GM21529 (cell line): ENCODE data around the gene LOXHD1.

Experiments used
- ATAC-seq: cut with Tn5 transposase; IDR thresholded peaks from one replicate; pipeline ENCODE4 v1.9.1; 2021; ENCODE audit not compliant: unreplicated experiment

The LOXHD1 gene, protein sequence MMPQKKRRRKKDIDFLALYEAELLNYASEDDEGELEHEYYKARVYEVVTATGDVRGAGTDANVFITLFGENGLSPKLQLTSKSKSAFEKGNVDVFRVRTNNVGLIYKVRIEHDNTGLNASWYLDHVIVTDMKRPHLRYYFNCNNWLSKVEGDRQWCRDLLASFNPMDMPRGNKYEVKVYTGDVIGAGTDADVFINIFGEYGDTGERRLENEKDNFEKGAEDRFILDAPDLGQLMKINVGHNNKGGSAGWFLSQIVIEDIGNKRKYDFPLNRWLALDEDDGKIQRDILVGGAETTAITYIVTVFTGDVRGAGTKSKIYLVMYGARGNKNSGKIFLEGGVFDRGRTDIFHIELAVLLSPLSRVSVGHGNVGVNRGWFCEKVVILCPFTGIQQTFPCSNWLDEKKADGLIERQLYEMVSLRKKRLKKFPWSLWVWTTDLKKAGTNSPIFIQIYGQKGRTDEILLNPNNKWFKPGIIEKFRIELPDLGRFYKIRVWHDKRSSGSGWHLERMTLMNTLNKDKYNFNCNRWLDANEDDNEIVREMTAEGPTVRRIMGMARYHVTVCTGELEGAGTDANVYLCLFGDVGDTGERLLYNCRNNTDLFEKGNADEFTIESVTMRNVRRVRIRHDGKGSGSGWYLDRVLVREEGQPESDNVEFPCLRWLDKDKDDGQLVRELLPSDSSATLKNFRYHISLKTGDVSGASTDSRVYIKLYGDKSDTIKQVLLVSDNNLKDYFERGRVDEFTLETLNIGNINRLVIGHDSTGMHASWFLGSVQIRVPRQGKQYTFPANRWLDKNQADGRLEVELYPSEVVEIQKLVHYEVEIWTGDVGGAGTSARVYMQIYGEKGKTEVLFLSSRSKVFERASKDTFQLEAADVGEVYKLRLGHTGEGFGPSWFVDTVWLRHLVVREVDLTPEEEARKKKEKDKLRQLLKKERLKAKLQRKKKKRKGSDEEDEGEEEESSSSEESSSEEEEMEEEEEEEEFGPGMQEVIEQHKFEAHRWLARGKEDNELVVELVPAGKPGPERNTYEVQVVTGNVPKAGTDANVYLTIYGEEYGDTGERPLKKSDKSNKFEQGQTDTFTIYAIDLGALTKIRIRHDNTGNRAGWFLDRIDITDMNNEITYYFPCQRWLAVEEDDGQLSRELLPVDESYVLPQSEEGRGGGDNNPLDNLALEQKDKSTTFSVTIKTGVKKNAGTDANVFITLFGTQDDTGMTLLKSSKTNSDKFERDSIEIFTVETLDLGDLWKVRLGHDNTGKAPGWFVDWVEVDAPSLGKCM (N-terminal part only)

DNA sequence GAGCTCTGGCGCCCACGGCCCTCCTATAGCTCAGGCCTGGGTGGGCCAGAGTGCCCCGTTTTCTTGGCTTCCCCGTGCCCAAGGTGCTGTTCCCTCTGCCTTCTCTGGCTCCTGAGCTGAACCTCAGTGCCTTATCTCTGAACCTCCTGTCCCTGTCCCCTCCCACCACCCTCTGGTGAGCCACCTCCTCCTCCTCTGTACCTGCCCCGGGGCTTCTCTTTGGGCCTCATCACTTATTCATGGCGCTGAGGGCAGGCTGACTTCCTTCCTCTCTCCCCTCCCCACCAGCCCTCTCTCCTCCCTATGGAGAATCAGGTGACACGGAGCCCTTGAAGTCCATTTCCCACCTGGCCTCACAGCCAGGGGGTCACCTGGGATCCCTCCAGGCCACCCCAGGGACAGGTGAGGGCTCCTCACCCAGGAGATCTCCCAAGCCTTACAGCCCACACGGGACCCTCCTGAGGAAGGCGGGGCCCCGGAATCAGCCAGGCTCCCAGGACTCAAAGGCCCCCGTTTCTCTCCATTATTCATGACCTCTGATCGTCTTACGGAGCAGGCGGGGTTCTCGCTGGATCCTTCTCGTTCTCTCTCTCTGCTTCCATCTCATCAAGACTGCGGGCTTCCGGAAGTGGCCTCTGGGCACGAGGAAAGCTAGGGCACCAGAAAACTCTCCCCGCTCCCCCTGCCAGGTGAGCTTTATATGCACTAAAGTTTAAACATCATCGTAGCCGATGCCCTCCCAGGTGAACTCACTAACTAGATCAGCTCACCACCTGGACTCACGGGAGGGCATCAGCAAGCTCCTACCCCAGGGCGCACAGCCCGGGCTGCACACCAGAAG, at the start of gene LOXHD1:
Gene LOXHD1, minus strand, starts transcription at position 106 of the 841 bp plus-strand sequence. CDS start 187 bp downstream, outside the sequence.
- ATAC-seq: no peak

DNA sequence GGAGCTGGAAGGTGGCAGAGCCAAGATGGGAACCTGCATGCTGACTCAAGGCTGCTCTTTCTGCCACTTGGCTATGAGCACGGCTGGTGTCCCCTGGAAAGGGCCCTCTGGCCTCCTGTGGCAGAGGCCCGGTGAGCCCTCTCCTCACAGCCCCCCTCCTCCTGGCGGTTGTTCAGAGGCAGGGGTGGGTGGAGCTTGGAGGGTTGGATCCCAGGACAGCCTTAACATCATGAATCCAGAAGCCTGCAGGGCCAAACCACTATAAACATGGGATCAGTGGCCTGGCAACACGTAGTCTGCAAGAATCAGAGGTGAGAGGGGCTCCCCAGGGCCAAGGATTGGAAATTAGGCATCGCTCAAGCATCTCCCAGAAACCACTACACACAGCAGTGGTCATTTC, 48.5 kb upstream of the LOXHD1 start:
- ATAC-seq: no peak

DNA sequence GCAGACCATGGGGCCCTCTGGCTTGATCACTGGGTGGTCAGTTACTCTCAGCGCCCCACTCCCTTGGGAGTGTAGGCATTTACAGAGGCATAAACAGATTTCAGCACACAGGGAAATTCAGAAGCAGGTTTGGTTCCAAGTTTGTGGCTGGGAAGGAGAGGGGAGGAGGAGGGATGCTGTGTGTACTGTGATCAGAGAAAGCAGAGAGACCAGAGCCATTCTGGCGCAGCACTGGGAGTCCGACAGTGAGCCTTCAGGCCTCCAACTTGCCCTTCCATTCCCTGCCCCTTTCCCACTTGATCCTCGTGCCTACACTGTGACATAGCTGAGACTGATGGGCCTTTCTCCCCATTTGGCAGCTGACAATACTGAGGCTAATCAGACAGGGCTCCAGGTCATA, 47.8 kb upstream of the LOXHD1 start:
- ATAC-seq: no peak

DNA sequence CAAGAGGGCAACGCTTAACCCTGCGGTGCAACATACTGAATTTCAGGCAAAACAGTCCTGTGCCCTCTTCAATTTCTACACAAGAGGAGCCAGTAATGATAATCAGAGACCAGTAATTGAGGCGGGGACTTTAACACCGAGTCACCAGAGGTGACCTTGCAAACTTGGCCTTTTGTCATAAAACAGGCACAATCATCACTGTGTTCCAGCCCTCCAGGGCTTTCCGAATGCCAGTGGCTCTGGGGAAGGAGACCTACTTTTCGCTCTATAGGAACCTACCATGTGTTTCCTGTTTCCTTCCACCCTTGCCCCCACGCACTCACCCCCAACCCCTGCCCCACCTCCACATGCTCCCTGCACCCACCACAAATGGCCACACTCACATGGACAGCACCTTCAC, 47.2 kb upstream of the LOXHD1 start:
- ATAC-seq: no peak

DNA sequence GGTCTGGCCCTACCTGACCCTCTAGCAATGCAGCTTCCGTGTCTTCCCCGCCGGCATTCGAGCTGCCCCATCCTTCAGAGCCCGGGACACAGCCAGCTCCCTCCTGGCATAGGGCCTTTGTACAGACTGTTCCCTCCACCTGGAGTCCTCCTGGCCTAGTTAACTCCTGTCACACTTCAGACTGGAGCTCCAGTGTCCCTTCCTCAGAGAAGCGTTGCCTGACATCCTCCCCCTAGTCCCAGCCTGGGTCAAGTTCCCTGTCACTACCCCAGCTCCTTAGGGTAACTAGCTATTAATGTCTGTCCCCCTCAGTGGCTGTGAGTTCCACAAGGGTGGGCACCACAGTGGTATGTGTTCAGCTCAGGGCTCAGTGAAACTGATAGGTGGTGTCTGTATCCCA, 45.5 kb upstream of the LOXHD1 start:
- ATAC-seq: no peak

DNA sequence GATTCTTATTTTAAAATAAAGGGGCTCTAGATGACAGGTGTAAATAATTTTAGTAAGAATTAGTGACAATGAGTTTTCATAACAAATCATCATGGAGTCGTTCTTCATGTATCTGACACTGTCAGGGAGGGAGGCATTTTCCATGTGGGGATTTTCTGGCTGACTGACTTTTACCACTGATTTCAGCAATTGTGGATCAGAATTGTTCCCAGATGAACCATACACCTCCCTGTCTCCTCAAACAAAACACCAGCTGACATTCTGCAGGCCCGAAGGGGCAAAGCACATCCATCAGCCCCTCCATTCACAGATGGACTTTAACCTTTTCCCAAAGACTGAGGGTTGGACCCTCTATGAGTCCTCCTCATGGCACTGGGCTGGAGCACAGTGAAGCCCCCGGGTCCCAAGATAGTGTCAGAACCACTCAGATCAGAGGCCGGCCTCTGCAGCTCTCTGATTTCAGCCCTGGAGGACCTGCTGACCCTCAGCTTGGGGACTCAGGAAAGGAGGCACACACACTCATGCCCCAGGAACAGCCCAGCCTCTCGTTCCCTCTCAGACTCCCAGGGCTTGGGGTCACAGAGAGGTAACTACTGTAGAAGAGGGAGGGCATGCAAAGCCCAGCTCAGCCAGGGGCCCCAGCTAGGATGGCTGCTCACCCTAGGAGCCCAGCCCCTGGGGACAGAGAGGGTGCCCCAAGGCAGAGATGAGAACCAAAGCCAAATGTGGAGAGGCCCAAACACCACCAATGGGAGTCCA, 43.2 kb upstream of the LOXHD1 start:
- no peak for ATAC-seq

DNA sequence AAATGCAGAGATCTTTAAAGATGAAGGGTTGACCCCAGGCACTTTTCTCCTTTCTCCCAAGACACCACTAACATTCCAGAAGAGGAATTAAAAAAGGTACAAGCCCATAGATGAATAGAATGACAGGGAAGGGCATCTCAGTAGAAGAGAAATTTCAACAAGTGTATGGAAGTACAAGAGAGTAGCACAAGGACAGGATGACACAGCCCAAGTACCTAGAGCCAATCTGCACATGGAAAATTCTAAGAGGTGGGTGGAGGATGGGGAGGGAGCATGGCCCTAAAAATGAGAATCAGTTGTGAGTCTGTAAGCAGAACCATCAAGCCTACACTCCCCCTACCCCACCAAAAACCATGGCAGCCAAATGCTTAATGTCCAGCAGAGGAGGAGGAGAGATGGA, 39.7 kb upstream of the LOXHD1 start:
- no peak for ATAC-seq

DNA sequence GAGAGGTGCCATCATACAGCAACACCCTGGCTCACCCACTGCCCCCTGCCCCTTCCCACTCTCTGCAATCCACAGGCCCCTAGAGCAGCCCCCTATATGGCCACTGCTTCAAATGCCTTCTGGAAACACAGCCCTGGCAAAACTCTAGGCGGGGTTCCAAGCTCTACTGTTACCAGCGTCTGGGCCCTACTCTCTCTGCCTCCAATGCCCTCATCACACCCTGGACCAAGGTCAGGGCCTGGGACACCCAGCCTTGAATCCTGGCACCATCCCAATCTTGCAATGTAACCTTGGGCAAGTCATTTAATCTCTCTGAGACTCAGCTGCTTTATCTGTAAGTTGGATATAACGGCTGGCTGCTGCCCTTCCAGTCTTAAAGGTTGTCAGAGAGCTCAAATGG, 39.2 kb upstream of the LOXHD1 start:
- no peak for ATAC-seq

DNA sequence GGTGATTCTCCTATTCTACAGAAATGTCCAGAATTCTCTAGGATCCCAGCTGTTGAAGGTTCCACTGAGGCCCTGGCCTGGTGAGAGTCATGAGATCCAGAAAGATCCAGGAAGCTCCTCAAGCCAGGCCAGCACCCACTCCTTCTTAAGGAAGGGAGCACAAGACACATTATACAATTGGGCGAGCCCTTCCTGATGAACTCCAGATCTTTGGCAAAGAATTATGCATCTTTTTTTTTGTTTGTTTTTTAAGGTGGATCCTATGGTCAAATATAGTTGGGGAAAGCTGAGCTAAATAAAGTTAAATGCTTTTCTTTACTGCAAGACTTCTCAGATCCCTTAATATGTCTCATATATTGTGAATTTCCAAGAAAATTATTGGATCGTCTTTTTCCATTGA, 37.0 kb upstream of the LOXHD1 start:
- no peak for ATAC-seq

DNA sequence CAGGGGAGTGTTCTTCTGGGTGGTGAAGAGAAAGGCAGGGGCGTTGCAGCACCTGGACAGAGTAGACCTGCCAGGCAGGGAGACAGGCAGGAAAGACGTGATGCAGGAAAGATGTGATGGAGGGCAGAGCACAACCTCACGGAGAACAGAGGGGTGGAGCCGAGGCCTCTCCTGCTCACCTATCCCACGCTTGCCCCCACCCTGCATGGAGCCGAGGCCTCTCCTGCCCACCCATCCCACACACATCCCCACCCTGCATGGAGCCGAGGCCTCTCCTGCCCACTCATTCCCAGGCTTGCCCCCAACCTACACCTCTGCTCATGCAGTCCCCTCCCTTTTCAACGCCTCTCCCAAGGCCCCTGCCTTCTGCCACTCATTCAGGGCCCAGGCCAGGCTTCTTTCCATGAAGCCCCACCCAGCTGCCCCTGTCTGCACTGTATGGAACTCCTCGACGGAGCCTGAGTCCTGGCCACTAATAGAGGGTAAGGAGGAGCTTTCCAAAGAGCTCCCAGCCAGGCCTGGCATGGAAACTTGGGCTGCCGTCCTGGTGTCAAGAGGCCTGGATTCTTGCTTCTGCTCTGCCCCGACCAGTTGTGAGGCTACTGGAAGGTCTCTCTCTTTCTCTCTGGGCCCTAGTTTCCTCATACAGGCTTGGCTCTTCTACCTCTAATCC, 32.0 kb upstream of the LOXHD1 start:
- ATAC-seq: no peak

DNA sequence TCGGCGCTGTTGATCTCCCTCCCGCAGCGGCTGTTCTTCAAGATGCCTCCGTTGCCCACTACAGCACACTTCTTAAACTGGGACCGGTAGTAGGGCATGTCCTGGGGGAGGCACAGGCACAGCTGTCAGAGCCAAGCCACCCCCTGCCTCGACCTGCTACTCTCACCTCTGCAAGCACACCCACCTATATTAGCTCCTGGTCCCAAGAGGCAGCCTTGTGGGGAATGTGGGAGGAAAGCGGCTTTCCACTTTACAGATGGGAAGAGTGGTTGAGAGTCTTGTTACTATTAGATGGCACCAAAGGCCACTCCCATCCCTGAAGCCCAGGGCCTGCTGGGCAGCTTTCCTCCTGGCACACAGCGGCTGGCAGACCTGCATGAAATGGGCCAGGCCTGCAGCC, 29.2 kb upstream of the LOXHD1 start:
- no peak for ATAC-seq

DNA sequence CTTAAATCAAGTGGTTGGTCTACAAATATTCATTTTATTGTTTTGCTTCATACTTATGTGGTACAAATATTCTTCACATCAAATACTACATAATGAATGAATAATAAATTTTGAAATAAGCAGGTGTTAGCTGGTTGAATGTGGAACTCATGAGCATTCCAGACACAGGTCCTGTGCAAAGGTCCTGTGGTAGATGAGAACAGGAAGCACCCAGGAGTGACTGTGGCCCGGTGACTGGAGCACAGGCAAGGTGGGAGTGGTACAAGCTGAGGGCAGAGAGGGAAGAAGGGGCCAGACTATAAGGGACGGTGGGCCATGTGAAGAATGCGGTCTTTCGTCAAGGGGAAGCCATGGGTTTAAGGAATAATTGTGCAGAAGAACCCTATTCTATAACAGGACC, 26.2 kb upstream of the LOXHD1 start:
- ATAC-seq: no peak

DNA sequence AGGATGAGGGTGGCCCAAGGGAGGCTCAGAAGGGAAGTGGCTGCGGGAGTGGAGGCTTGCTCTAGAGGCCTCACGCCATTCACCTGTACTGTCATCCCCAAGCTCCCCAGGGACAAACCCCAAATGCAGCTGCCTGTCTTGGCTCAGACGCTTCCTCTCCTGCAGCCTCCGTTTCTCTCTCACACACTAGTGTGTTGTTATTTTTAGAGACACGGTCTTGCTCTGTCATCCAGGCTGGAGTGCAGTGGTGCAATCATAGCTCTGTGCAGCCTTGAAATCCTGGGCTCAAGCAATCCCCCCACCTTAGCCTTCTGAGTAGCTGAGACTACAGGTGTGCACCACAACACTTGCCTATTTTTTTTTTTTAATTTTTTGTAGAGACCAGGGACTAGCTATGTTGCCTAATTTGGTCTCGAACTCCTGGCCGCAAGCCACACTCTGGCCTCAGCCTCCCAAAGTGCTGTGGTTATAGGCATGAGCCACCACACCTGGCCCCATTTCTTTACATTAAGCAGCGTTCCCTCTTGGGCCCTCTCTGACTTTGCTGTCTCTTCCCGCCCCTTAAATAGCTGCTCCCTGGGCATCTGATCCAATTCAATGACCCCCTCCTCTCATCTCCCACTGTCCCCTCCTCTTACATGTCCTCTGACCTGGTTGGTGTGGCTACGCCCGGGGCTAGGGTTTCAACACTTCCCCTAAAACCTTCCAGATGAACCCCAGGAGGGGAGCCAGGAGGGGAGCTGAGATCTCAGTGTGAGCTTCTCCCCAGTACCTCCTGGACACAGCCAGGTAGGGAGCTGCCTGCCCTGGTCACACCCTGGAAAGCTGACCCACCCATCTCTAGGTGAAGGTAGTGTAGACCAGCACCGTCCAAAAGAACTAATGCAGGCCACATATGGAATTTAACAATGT, 24.0 kb upstream of the LOXHD1 start:
- ATAC-seq: peak; percentile 47

DNA sequence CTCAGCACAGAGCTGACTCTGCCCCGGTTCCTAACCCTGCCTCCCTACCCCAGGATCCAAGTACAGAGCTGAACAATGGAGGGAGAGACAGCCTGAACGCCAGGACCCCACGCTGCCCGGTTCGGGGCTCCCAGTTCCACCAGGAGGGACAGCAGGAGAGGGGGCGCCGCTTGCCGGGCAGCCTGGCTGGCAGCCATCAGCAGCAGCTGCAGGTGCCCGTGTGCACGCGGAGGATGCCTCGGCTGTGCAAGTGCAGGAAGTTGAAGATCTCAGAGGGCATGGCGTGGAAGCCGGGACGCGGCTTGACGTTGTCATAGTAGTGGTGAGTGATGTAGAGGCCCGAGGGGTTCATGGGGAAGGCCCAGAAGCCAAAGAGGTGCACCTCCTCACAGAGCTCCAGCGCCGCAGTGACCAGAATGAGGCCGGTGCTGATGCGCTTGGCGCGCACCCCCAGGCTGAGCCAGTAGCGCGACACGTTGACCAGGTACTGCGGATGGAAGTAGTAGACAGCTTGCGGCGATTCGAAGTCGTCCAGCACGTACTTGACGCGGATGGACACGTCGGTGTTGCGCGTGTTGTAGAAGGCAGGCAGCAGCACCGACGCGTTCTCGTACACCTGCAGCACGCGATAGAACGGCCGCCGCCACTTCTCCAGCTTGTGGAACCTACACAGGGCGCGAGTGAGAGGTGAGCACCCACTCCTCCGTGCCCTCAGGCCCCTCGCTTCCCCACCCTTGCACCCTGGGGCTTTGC, 23.0 kb upstream of the LOXHD1 start:
- no peak for ATAC-seq

DNA sequence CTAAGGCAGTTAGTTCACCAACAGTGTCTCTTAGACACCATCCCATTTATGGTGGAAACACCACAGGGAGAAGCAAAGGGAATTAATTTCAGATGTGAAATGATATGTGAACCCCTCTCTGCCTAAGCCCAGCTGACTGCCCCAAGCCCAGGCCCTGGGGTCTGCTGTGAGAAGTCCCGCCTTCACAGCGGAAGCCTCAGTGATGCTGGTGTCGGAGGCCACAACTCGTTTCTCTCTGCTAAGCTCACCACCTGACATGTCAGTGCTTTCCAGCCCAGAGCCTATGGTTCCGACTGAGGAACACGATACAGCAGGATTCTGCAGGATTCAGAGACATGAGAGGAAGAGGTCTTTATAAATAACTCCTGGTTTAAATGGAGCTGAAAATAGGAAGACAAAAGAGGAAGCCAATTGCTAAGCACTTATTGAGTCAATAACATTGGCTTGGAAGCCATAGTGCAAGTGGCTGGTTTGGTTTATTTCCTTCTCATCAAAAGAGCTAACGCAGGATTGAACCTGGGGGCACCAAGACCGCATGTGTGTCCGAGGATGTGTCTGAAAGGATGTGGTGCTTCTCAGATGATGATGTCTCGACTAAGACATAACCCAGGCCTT, 21.9 kb upstream of the LOXHD1 start:
- no peak for ATAC-seq

DNA sequence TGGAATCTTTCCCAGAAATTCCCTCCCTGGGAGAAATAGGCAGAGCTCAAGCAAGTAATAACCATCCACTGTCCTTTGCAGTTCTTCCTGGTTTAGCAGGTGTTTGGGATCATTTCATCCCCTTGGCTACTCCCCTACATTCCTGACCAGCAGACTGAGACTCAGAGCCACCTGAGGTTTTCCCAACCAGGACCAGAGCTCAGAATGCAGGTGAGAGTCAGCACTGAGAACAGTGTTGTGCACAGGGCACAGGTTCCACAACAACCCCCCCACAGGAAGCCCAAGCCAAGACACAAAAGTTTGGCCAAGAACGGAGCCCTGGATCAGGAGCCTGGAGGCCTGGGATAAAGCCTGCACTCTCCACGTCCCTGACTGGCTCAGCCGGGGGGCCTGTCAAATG, 21.0 kb upstream of the LOXHD1 start:
- ATAC-seq: no peak

DNA sequence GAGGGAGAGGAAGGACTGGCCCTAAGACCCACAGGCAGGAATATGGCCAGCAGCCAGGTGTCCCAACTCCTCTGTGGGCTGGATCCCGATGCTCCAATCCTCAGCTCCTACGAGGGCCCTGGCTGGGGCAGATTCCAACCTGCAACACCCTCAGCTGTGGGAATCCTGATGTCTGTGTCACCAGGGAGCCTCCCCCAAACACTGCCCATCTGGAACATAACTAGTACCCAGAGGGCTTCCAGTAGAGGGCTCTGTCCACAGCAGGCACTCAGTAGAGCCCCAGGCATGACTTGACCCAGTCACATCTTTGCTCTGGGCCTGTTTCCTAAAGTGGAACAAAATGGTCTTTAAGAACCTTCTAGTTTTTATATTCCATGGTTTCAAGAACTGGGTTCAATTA, 20.6 kb upstream of the LOXHD1 start:
- ATAC-seq: no peak
